Activated naive CD4-positive, alpha-beta T cell (primary cell): Measurements from ENCODE around the gene TMEM139.

ENCODE experiments used
- DNase-seq, 4 experiments: peaks; one replicate each; lab custom pipeline; 2025; lab: John Stamatoyannopoulos, UW

Gene TMEM139

GRCh38 chr7:143325240-143325639, 40.5 kb downstream of the TMEM139 start:
- no peak for DNase-seq

GRCh38 chr7:143327903-143328302, 43.1 kb downstream of the TMEM139 start:
- DNase-seq: no peak

GRCh38 chr7:143329471-143330170, 44.9 kb downstream of the TMEM139 start:
- DNase-seq: no peak

GRCh38 chr7:143331179-143331801, 46.5 kb downstream of the TMEM139 start:
- DNase-seq: no peak

GRCh38 chr7:143334244-143334643, 49.5 kb downstream of the TMEM139 start:
- no peak for DNase-seq

- DNase-seq: no peak
Measured at GRCh38 chr7:143337216-143337615, 52.5 kb downstream of the TMEM139 start.
